K562 (cell line): ENCODE measurements around the gene FA2H. TPM values are rescaled to one million over a fixed set of nuclear protein-coding genes. Genes with fewer than 3 reads are reported as not detected.
A peak's percentile ranks its signal among the peaks of the same experiment; 100 is the strongest.

Source experiments
- ATF4 ChIP-seq: fragments of 450-650 bp; formaldehyde crosslinking; IDR thresholded peaks from 2 replicates; pipeline ENCODE4 v1.4.0; 2022; ENCODE audit warnings: mild to moderate bottlenecking, moderate library complexity
- E2F5 ChIP-seq: sonication (generic); formaldehyde crosslinking; IDR thresholded peaks from 2 replicates; pipeline ENCODE4 v1.8.0; 2022; ENCODE audit warnings: mild to moderate bottlenecking, missing genetic modification reagents
- EHMT2 ChIP-seq: fragments of 450-650 bp; IDR thresholded peaks from 2 replicates; pipeline ENCODE4 v1.6.1; 2018; ENCODE audit warnings: antibody characterized with exemption
- ETV1 ChIP-seq: fragments of 450-650 bp; conservative IDR thresholded peaks from 2 replicates; pipeline ENCODE4 v1.6.1; 2016; ENCODE audit warnings: missing genetic modification characterization, control low read depth, low read depth, missing compliant biosample characterization
- FOXJ2 ChIP-seq: fragments of 200-800 bp; sonication (Bioruptor generic); IDR thresholded peaks from 2 replicates; pipeline ENCODE4 v1.6.1; 2016; ENCODE audit warnings: missing genetic modification characterization, missing compliant biosample characterization
- FOXK1 ChIP-seq: sonication (generic); formaldehyde crosslinking; IDR thresholded peaks from 2 replicates; pipeline ENCODE4 v1.8.0; 2022; ENCODE audit warnings: missing genetic modification reagents, mild to moderate bottlenecking, borderline replicate concordance
- GABPA ChIP-seq: fragments of 200-800 bp; sonication (Bioruptor generic); conservative IDR thresholded peaks from 2 replicates; pipeline ENCODE4 v1.6.1; 2016; ENCODE audit warnings: low read depth, missing genetic modification characterization, missing compliant biosample characterization
- GTF2A2 ChIP-seq: IDR thresholded peaks from 2 replicates; pipeline ENCODE4 v1.6.1; 2016; ENCODE audit warnings: mild to moderate bottlenecking, missing genetic modification characterization, missing compliant biosample characterization
- MYC ChIP-seq, 2 experiments: fragments of 250-450 bp in 1 of 2; sonication (Bioruptor Pico) in 1 of 2; IDR thresholded peaks; 2 replicates each; pipeline versions ENCODE4 v1.5.1 to v1.6.1; 2012 to 2021; ENCODE audit warnings: low read depth in 2 of 2, borderline replicate concordance in 1 of 2, improper control_type of control experiment in 1 of 2, low read length in 1 of 2, mild to moderate bottlenecking in 1 of 2, moderate library complexity in 1 of 2
- RBM17 ChIP-seq: fragments of 200-400 bp; formaldehyde crosslinking; IDR thresholded peaks from 2 replicates; pipeline ENCODE4 v1.6.1; 2017; ENCODE audit warnings: low read depth, mild to moderate bottlenecking, low read length, borderline replicate concordance
- SAFB2 ChIP-seq: fragments of 200-400 bp; formaldehyde crosslinking; IDR thresholded peaks from 2 replicates; pipeline ENCODE4 v1.6.1; 2018; ENCODE audit warnings: borderline replicate concordance, low read length, low read depth, moderate library complexity; ENCODE audit not compliant: severe bottlenecking
- SNRNP70 ChIP-seq: fragments of 200-400 bp; formaldehyde crosslinking; optimal IDR thresholded peaks from 2 replicates; pipeline ENCODE3; 2017; ENCODE audit warnings: low read depth, low read length
- SRSF1 ChIP-seq: fragments of 200-400 bp; formaldehyde crosslinking; IDR thresholded peaks from 2 replicates; pipeline ENCODE4 v1.6.1; 2017; ENCODE audit warnings: mild to moderate bottlenecking, low read depth, low read length, moderate library complexity
- TARDBP ChIP-seq: fragments of 450-650 bp; IDR thresholded peaks from 2 replicates; pipeline ENCODE4 v1.6.1; 2016
- ZSCAN29 ChIP-seq: fragments of 450-650 bp; IDR thresholded peaks from 2 replicates; pipeline ENCODE4 v1.6.1; 2017
- polyA plus RNA-seq, 8 experiments: library from polyadenylated mRNA; depleted of rRNA in 4 of 8; stranded (reverse) in 5 of 8; unstranded in 3 of 8; fragments of >200 nt; fragmentation: Nextera tagmentation in 2 of 8; fragmentation: Illumina TruSeq in 1 of 8; extraction: Ambion mirVana in 2 of 8; extraction: Trizol in 1 of 8; gene quantifications; 2 replicates each; pipeline versions ENCODE4 v1.2.1 to v1.2.3, GENCODE V29; 2011 to 2014; ENCODE audit warnings: inconsistent platforms in 1 of 8, missing spikeins in 1 of 8
- total RNA-seq, 7 experiments: library from RNA; depleted of rRNA in 6 of 7; stranded (reverse); fragments of >200 nt in 6 of 7; fragmentation: Illumina TruSeq in 2 of 7; extraction: Trizol in 2 of 7; gene quantifications; 2 replicates each; pipeline versions ENCODE4 v1.2.1 to v1.2.3, GENCODE V29; 2011 to 2021; ENCODE audit warnings: low replicate concordance in 1 of 7
- TF ChIP-seq, protein P1 (sequence below): IDR thresholded peaks from 2 replicates; pipeline ENCODE4 v1.6.1; 2012; ENCODE audit warnings: low read depth, low read length, improper control_type of control experiment, borderline replicate concordance

FA2H gene
- total and polyA plus RNA-seq, 9 of the 15 experiments (the other 6 are each of a cell fraction or from before 2014, with no cell fraction given): not detected

GRCh38 chr16:74700438-74701225, 74.0 kb downstream of the FA2H start, which contains the start of gene MLKL (continued):
- TF ChIP-seq, protein P1, sequence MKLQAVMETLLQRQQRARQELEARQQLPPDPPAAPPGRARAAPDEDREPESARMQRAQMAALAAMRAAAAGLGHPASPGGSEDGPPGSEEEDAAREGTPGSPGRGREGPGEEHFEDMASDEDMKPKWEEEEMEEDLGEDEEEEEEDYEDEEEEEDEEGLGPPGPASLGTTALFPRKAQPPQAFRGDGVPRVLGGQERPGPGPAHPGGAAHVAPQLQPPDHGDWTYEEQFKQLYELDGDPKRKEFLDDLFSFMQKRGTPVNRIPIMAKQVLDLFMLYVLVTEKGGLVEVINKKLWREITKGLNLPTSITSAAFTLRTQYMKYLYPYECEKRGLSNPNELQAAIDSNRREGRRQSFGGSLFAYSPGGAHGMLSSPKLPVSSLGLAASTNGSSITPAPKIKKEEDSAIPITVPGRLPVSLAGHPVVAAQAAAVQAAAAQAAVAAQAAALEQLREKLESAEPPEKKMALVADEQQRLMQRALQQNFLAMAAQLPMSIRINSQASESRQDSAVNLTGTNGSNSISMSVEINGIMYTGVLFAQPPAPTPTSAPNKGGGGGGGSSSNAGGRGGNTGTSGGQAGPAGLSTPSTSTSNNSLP: no peak
- TF ChIP-seq ATF4 (no peak), EHMT2 (no peak), GTF2A2 (no peak), ZSCAN29 (no peak), SAFB2 (no peak), RBM17 (no peak), SRSF1 (no peak), TARDBP (no peak), FOXJ2 (tag) (no peak), GABPA (peak; percentile 79), MYC (IDR thresholded peaks at IDR 0.05; ENCODE audit: low read depth, low read length) (peak; percentile 56), MYC (CRISPR knock-in tag; IDR thresholded peaks at IDR 0.05; ENCODE audit: borderline replicate concordance, low read depth) (no peak; the same call in 1 of the 2 replicates), E2F5 (CRISPR knock-in tag) (no peak), ETV1 (peak; percentile 76), FOXK1 (no peak), SNRNP70 (no peak)
